GM12872 (cell line): ENCODE data around the gene ARHGEF7.

ENCODE experiments used
- TF ChIP-seq, protein P1 (sequence below): IDR thresholded peaks from 3 replicates; pipeline ENCODE4 v1.5.1; 2011; ENCODE audit warnings: low read depth, mild to moderate bottlenecking, low read length, moderate library complexity; ENCODE audit not compliant: insufficient read depth

Gene ARHGEF7

DNA sequence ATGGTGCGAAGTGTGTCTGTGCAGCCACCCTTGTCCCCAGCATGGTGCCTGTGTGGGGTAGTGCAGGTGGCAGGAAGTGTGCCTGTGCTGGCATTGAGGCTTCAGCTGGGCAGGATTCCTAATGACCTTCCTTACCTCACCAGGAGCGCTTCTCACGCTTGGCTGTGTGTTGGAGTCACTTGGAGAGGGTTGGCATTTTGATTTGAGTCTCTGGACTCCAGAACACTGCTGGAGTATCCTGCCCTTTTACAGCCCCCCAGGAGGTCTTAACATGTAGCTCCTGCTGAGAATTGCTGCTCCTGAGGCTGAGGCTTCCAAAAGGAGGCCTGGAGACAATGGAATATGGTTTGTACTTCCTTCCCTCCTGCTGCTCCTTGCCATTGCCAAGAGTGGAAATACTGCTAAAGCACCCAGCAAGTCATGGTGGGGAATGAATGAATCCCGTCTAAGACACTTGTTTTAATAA lies 87.1 kb downstream of the ARHGEF7 start:
- TF ChIP-seq, protein P1, sequence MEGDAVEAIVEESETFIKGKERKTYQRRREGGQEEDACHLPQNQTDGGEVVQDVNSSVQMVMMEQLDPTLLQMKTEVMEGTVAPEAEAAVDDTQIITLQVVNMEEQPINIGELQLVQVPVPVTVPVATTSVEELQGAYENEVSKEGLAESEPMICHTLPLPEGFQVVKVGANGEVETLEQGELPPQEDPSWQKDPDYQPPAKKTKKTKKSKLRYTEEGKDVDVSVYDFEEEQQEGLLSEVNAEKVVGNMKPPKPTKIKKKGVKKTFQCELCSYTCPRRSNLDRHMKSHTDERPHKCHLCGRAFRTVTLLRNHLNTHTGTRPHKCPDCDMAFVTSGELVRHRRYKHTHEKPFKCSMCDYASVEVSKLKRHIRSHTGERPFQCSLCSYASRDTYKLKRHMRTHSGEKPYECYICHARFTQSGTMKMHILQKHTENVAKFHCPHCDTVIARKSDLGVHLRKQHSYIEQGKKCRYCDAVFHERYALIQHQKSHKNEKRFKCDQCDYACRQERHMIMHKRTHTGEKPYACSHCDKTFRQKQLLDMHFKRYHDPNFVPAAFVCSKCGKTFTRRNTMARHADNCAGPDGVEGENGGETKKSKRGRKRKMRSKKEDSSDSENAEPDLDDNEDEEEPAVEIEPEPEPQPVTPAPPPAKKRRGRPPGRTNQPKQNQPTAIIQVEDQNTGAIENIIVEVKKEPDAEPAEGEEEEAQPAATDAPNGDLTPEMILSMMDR = no peak

DNA sequence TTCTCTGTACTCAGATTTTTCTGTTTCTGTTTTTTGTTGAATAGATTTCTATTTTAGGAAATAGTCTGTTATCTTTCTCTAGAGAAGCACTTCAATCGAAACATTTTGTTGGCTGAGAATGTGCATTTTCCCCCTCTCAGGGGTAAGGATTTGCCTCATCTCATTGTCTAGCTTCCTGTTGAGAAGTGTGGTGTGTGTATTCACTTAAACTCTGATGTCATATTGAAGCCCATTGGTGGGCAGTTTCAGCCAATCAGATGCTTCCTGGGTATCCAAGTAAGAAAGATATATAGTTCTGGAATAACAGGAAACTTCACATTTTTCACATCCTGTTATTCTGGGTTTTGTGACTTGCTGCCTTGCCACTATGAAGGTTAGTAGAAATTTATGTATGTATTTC lies 87.6 kb downstream of the ARHGEF7 start:
- TF ChIP-seq, protein P1 = no peak

DNA sequence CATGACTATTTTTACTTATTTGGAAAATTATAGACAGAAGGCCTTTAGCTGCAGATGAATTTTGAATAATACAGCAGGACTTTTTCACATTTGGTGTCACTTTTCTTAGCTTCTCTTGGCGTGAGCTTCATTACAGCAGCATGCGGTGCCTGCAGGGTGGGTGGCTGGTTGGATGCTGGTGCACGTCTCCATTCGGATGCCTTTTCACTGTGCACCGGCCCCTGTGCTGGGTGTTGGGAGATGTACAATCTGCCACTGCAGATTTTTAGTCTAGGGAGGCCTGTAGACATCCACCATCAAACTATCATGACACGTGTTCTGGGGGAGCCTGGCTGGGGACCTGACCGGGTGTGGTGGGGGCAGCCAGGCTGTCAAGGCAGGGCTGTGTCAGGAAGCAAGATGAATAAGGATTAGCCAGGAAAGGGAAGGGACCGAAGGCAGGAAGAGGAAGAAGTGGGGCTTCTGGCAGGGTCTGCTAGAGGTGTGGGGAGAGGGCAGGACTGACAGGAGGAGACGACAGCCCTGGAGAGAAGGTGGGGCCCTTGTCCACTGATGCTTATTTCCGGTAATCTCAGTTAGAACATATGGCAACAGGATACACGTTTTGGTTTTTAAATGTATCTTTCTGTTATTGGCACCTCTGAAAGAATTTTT lies 88.8 kb downstream of the ARHGEF7 start:
- TF ChIP-seq, protein P1 = no peak

DNA sequence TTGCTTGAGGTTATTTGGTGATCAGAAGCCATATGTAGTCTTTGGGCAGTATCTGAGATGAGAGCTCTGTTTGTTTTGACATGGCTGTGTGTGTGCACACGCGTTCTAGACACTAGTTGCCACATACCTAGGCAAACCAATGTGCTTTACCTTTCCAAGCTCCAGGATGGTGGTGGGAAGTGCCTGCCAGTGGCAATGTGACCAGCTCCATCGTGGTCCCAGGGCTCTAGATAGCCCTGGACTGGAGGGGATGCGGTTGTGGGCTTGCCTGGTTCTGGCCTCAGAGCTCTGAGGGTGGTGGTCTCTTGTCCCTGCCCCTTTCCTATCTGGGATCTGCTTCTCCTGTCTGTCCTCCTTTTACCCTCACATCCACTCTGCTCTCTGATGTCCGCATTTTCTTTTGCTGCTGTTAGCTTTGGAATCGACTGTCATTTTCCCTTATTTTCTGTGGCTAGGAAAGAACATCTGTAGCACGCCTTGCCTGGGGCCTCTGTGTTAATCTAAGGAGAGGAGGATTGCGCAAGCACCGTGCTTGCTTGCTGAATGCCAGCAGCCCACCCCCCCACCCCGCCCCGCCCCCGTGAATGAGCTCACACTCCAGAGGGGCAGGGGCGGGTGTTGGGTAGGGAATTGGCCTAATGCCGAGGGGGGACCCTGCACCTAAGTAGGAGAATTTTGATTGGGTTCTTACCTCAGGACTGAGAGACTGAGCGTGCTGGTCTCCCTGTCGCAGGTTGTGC lies 89.5 kb downstream of the ARHGEF7 start:
- TF ChIP-seq, protein P1 = no peak

DNA sequence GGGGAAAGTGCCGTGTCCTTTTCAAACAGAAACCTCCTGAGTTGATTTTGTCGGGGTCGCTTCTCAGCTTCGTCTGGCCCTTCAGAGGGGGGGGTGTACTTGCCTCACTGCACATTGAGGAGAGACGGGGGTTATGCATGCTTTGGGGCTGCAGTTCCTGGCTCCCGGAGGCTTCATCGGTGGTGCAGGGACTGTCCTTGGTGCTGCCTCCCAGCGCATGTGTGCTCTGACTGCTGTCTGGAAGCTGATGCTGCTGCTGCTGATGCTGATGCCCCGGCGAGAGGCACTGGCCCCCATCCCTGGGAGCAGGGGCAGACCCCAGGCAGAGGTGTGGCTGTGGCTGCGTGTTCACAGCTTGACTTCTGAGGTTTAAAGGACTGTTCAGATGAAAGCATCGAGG lies 91.0 kb downstream of the ARHGEF7 start:
- TF ChIP-seq, protein P1 = no peak

DNA sequence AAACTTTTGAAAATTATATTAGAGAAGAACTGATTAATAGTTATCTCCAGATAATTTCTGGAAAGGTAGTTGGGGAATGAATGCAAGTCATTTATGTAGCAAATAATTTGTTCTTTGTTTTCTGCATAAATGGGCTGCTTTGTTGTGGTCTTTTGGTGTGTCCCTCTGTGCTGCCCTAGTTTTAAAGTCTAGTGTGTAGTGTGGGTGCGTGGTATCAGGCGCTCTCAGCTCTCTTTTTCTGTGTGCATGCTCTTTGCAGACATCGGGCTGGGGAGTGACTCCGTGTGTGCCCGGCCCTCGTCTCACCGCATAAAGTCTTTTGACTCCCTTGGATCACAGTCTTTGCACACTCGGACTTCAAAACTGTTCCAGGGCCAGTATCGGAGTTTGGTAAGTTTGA lies 94.5 kb downstream of the ARHGEF7 start:
- TF ChIP-seq, protein P1 = no peak

DNA sequence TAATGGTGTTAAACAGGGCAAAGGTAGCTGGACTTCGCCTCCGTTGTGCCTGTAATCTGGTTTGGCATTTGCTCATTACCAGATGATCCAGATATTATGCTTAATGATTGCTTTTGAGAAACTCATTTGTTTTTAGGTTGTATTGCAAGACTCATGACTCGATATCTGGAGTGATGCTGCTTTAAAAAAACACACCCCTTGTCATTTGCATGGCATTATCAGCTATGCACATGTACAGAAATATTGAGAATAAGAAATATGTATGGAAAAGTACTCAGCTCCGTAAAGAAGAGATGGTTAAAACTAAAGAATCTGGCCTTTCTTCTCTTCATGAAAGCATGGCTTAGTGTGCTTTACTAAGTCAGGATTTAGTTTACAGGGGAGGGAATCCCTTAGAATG lies 95.0 kb downstream of the ARHGEF7 start:
- TF ChIP-seq, protein P1 = no peak
